CD4-positive, alpha-beta T cell (primary cell): Measurements from ENCODE around the gene DNAJC11. TPM values are rescaled to one million over a fixed set of nuclear protein-coding genes. Genes with fewer than 3 reads are reported as not detected.

Experiments
- ATAC-seq: fragments of 200-7000 bp; cut with Tn5 transposase; one replicate; pipeline ENCODE4 v1.10.0; 2022; ENCODE audit warnings: mild to moderate bottlenecking; ENCODE audit not compliant: poor library complexity
- CTCF ChIA-PET: fragments of 350-600 bp; sonication (Branson Sonifier 250); formaldehyde crosslinking; loops from one replicate; lab custom pipeline; 2021; ENCODE audit warnings: antibody characterized with exemption, inconsistent platforms; lab: Charles Lee
- POLR2A ChIA-PET: fragments of 350-600 bp; sonication (Branson Sonifier 250); formaldehyde crosslinking; loops from one replicate; lab custom pipeline; 2021; ENCODE audit warnings: antibody characterized with exemption, inconsistent platforms; lab: Charles Lee
- DNase-seq, 14 experiments: peaks; one replicate each; pipeline ENCODE4 v3.0.0-alpha.2; 2013 to 2020; ENCODE audit warnings: mixed read lengths in 2 of 14
- H3K27ac ChIP-seq, 2 donors: one replicate each; pipeline versions ENCODE4 v1.5.1 to v1.7.0; 2013; ENCODE audit warnings: low read length in 2 of 2, low read depth in 1 of 2, mild to moderate bottlenecking in 1 of 2
- H3K27me3 ChIP-seq, 2 experiments: 1 replicate in 1 of 2; 2 replicates in 1 of 2; pipeline versions ENCODE4 v1.6.1 to v1.7.0; 2013; ENCODE audit warnings: low read length in 2 of 2, control low read depth in 1 of 2, mild to moderate bottlenecking in 1 of 2, moderate library complexity in 1 of 2; ENCODE audit not compliant: insufficient read depth in 2 of 2, control insufficient read depth in 1 of 2
- H3K36me3 ChIP-seq: one replicate; pipeline ENCODE4 v1.6.1; 2013; ENCODE audit warnings: low read length, control low read depth; ENCODE audit not compliant: insufficient read depth
- H3K4me1 ChIP-seq: one replicate; pipeline ENCODE4 v1.6.1; 2013; ENCODE audit warnings: low read length, control low read depth; ENCODE audit not compliant: insufficient read depth
- H3K4me3 ChIP-seq: one replicate; pipeline ENCODE4 v1.5.1; 2013; ENCODE audit warnings: mild to moderate bottlenecking, low read length, moderate library complexity
- H3K9me3 ChIP-seq, 2 experiments: 1 replicate in 1 of 2; 2 replicates in 1 of 2; pipeline versions ENCODE4 v1.6.1 to v1.7.0; 2013; ENCODE audit warnings: low read length in 2 of 2, mild to moderate bottlenecking in 2 of 2, control low read depth in 1 of 2, moderate library complexity in 1 of 2; ENCODE audit not compliant: control insufficient read depth in 1 of 2, insufficient read depth in 1 of 2
- H3K27ac Mint-ChIP-seq: one replicate; pipeline ENCODE4 v1.8.0; 2020; ENCODE audit warnings: mixed read lengths
- H3K27me3 Mint-ChIP-seq: one replicate; pipeline ENCODE4 v1.8.0; 2021; ENCODE audit warnings: mixed read lengths
- H3K36me3 Mint-ChIP-seq: one replicate; pipeline ENCODE4 v1.8.0; 2021; ENCODE audit warnings: low read depth, mixed read lengths
- H3K4me1 Mint-ChIP-seq: one replicate; pipeline ENCODE4 v1.8.0; 2021; ENCODE audit warnings: low read depth, mixed read lengths
- H3K4me3 Mint-ChIP-seq: one replicate; pipeline ENCODE4 v1.8.0; 2020; ENCODE audit warnings: mild to moderate bottlenecking, mixed read lengths
- H3K9me3 Mint-ChIP-seq: one replicate; pipeline ENCODE4 v1.8.0; 2020; ENCODE audit warnings: mixed read lengths
- intact Hi-C, 2 experiments: fragments of 100-400 bp; cut with DNase I in 1 of 2; cut with micrococcal nuclease in 1 of 2; formaldehyde crosslinking; loops; one replicate each; pipeline versions ENCODE4 v1.15.1 to v1.9.0; 2023 to 2025; cut with DNase I, micrococcal nuclease
- total RNA-seq, 174 experiments: library from RNA in 2 of 174; stranded (reverse) in 2 of 174; gene quantifications; one replicate each; pipeline ENCODE4 v1.2.3 and lab custom pipeline; 2021 to 2026
- TF ChIP-seq, protein P1 (sequence below): fragments of 200-600 bp; IDR thresholded peaks from one replicate; pipeline ENCODE4 v1.8.0; 2022; ENCODE audit warnings: antibody characterized with exemption, mild to moderate bottlenecking

Gene DNAJC11
- total RNA-seq, 2 experiments from 2014 or later: 20.6 to 24.0 TPM

GRCh38 chr1:6711174-6711573 lies 9.6 kb upstream of the DNAJC11 start:
- Histone ChIP-seq H3K4me1 (no peaks in the 10 kb centered on the region), H3K27ac (no peak overlapping the region), H3K27me3 (no peaks in the 10 kb centered on the region), H3K9me3 (peaks cover 8 to 12% of the 10 kb centered on the region in 2 experiments), H3K4me3 (no peak overlapping the region), H3K36me3 (no peaks in the 10 kb centered on the region)
- CTCF ChIA-PET: no interaction called here
- Mint-ChIP-seq H3K27me3 (peaks cover 21% of the 10 kb centered on the region), H3K36me3 (no peaks in the 10 kb centered on the region), H3K4me3 (no peak overlapping the region), H3K9me3 (peaks cover 4% of the 10 kb centered on the region), H3K4me1 (no peaks in the 10 kb centered on the region), H3K27ac (no peak overlapping the region)
- no peak for DNase-seq
- intact Hi-C loops: no loop called here
- no peak for ATAC-seq
- POLR2A ChIA-PET: no interaction called here
- TF ChIP-seq, protein P1, sequence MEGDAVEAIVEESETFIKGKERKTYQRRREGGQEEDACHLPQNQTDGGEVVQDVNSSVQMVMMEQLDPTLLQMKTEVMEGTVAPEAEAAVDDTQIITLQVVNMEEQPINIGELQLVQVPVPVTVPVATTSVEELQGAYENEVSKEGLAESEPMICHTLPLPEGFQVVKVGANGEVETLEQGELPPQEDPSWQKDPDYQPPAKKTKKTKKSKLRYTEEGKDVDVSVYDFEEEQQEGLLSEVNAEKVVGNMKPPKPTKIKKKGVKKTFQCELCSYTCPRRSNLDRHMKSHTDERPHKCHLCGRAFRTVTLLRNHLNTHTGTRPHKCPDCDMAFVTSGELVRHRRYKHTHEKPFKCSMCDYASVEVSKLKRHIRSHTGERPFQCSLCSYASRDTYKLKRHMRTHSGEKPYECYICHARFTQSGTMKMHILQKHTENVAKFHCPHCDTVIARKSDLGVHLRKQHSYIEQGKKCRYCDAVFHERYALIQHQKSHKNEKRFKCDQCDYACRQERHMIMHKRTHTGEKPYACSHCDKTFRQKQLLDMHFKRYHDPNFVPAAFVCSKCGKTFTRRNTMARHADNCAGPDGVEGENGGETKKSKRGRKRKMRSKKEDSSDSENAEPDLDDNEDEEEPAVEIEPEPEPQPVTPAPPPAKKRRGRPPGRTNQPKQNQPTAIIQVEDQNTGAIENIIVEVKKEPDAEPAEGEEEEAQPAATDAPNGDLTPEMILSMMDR: no peak

DNA sequence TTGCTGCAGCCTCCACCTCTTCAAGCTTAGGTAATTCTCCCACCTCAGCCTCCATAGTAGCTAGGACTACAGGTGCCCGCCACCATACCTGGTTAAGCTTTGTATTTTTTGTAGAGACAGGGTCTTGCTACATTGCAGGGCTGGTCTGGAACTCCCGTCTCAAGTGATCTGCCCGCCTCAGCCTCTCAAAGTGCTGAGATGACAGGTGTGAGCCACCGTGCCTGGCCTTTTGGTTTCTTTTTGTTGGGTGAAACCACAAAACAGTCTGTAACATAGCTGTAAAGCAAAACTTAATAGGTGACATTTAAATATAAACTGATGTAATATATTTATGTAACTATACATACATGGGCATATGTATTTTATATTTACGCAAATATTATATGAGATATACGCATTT lies 3.1 kb upstream of the DNAJC11 start:
- Histone ChIP-seq H3K4me1 (peaks cover 18% of the 10 kb centered on the region), H3K4me3 (no peak overlapping the region), H3K9me3 (no peaks in the 10 kb centered on the region), H3K27ac (no peak overlapping the region), H3K36me3 (no peaks in the 10 kb centered on the region), H3K27me3 (no peaks in the 10 kb centered on the region)
- intact Hi-C loops: loop anchor here in 1 of 2 experiments (10.0 kb wide), 2 partner anchors 470 to 500 kb away; partner anchors contain the start of genes ICMT and RNF207
- Mint-ChIP-seq H3K9me3 (no peaks in the 10 kb centered on the region), H3K4me3 (peak overlapping the region; percentile 63), H3K36me3 (no peaks in the 10 kb centered on the region), H3K27ac (no peak overlapping the region), H3K4me1 (peaks cover 25% of the 10 kb centered on the region), H3K27me3 (peaks cover 14% of the 10 kb centered on the region)
- TF ChIP-seq, protein P1: no peak
- ChIA-PET POLR2A (no interaction called here), CTCF (no interaction called here)
- ATAC-seq: no peak
- DNase-seq: no peak

DNA sequence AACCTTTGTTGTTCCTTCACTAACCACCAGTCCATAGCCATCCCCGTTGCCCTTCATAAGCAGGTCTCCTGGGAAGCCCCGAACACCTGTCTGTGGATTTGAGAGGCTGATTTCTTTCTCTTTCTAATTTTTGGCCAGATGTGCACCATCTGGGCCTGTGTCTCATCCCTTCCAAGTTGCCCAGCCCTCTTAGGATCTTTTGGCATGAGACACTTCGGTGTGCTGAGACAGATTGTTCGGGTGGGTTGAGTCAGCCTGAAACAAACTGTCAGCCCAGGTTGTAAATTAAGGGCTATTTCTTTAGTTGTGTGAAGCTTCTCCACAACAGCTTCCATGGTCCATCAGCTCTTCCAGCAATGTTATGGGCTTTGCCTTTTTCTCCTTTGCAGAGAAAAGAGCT lies 1.4 kb upstream of the DNAJC11 start:
- ATAC-seq: no peak
- Histone ChIP-seq H3K36me3 (no peaks in the 10 kb centered on the region), H3K9me3 (no peaks in the 10 kb centered on the region), H3K4me1 (peaks cover 18% of the 10 kb centered on the region), H3K4me3 (no peak overlapping the region), H3K27me3 (no peaks in the 10 kb centered on the region), H3K27ac (no peak overlapping the region)
- peaks cover 11% of the 10 kb centered on the region for H3K27me3 Mint-ChIP-seq
- TF ChIP-seq, protein P1: no peak
- DNase-seq: peak in 1 of 14 experiments; percentile 21
- intact Hi-C loops: loop anchor here in 1 of 2 experiments (10.0 kb wide), 2 partner anchors 468 to 498 kb away; partner anchors contain the start of genes ICMT and RNF207
- H3K4me3 Mint-ChIP-seq: peak overlapping the region; percentile 72
- H3K9me3 Mint-ChIP-seq: no peaks in the 10 kb centered on the region
- H3K27ac Mint-ChIP-seq: peak overlapping the region; percentile 73
- H3K4me1 Mint-ChIP-seq: peaks cover 35% of the 10 kb centered on the region
- ChIA-PET POLR2A (no interaction called here), CTCF (no interaction called here)
- H3K36me3 Mint-ChIP-seq: no peaks in the 10 kb centered on the region
